K562 (cell line): ENCODE results near the gene MAST4.

Source experiments
- CUX1 ChIP-seq: fragments of 200-800 bp; sonication (Bioruptor generic); IDR thresholded peaks from 2 replicates; pipeline ENCODE4 v1.6.1; 2016; ENCODE audit warnings: missing genetic modification characterization, missing compliant biosample characterization
- EZH2 ChIP-seq: IDR thresholded peaks from 2 replicates; pipeline ENCODE4 v1.6.1; 2012; ENCODE audit warnings: low read depth, mild to moderate bottlenecking, inconsistent platforms, low read length, borderline replicate concordance
- FOXM1 ChIP-seq, 2 experiments: fragments of 450-650 bp in 1 of 2; sonication (generic) in 1 of 2; formaldehyde crosslinking in 1 of 2; IDR thresholded peaks; 2 replicates each; pipeline versions ENCODE4 v1.6.1 to v1.9.0; 2017 to 2022; ENCODE audit warnings: low read depth in 2 of 2, mild to moderate bottlenecking in 2 of 2, missing genetic modification reagents in 1 of 2, moderate library complexity in 1 of 2
- HDAC1 ChIP-seq, 2 experiments: fragments of 450-650 bp; IDR thresholded peaks; 2 replicates each; pipeline ENCODE4 v1.6.1; 2016 to 2017; ENCODE audit warnings: inconsistent platforms in 1 of 2, mild to moderate bottlenecking in 1 of 2, moderate library complexity in 1 of 2
- MEF2D ChIP-seq: conservative IDR thresholded peaks from 2 replicates; pipeline ENCODE4 v1.6.1; 2016; ENCODE audit warnings: low read depth, missing genetic modification characterization, missing compliant biosample characterization
- RFX5 ChIP-seq: IDR thresholded peaks from 2 replicates; pipeline ENCODE4 v1.6.1; 2011; ENCODE audit warnings: low read depth, mild to moderate bottlenecking, improper control_type of control experiment, low read length
- ZBTB11 ChIP-seq, 3 experiments: fragments of 200-800 bp in 1 of 3; fragments of 250-450 bp in 1 of 3; fragments of 450-650 bp in 1 of 3; sonication (Bioruptor Pico) in 1 of 3; sonication (Bioruptor generic) in 1 of 3; formaldehyde crosslinking in 1 of 3; IDR thresholded peaks; 2 replicates each; pipeline versions ENCODE4 v1.6.1 to v1.8.0; 2016 to 2022; ENCODE audit warnings: mild to moderate bottlenecking in 2 of 3, missing genetic modification characterization in 2 of 3, missing compliant biosample characterization in 1 of 3, moderate library complexity in 1 of 3
- ZNF785 ChIP-seq: fragments of 250-450 bp; sonication (Bioruptor Pico); IDR thresholded peaks from 2 replicates; pipeline ENCODE4 v1.4.0; 2020; ENCODE audit warnings: mild to moderate bottlenecking

- no peak for TF ChIP-seq HDAC1 (IDR thresholded peaks at IDR 0.05)
- TF ChIP-seq MEF2D (tag): no peak
- no peak for TF ChIP-seq FOXM1 (IDR thresholded peaks at IDR 0.05; ENCODE audit: low read depth)
- no peak for TF ChIP-seq FOXM1 (CRISPR knock-in tag; IDR thresholded peaks at IDR 0.05; ENCODE audit: low read depth)
- no peak for TF ChIP-seq ZBTB11 (CRISPR knock-in tag; IDR thresholded peaks at IDR 0.05)
- TF ChIP-seq CUX1 (CRISPR knock-in tag): no peak
- no peak for TF ChIP-seq ZNF785 (CRISPR knock-in tag)
- no peak for TF ChIP-seq RFX5
- TF ChIP-seq EZH2: no peak
Observed at GRCh38 chr5:67182301-67182790, 586.2 kb downstream of the MAST4 start.
